C4-2B (cell line): ENCODE data around the gene ZP1.

ENCODE experiments used
- H3K27ac ChIP-seq: fragments of 450-650 bp; 2 replicates; pipeline ENCODE4 v1.5.1; 2017
- ZFX ChIP-seq: fragments of 450-650 bp; IDR thresholded peaks from 2 replicates; pipeline ENCODE4 v1.6.1; 2017
- TF ChIP-seq, protein P1 (sequence below): fragments of 450-650 bp; conservative IDR thresholded peaks from 2 replicates; pipeline ENCODE4 v1.5.1; 2017; ENCODE audit warnings: mild to moderate bottlenecking

The ZP1 gene

DNA sequence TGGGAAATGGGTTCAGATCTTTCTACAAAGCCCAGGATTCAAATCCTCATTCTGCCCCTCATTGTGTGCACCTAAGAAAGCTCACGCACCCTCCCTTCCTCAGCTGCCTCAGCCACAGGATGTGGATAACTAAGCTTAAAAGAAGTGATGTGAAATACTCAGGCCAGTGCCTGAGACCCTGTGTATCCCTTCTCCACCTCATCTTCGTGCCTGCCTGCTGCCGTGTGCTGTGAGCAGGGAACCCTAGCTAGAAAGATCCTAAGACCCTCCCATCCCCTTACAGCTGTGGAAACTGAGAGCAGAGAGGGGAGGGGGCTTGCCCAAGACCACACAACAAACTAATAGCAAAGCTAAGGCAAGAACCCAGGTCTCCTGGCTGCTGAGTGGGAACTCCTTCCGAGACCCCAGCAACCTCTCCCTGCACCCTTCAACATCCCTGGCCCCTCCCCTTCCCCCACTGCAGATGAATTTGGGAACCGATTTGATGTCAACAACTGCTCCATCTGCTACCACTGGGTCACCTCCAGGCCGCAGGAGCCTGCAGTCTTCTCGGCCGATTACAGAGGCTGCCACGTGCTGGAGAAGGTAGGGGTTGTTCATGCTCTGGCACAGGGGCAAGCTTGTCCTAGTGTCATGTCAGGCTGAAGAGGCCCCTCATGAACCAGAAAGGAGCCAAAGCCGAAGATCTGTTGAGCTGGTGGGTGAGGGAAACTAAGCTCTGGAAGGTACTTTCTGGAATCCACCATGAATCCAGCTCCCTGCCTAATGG lies 1.5 kb downstream of the ZP1 start:
- TF ChIP-seq ZFX = no peak
- TF ChIP-seq, protein P1, sequence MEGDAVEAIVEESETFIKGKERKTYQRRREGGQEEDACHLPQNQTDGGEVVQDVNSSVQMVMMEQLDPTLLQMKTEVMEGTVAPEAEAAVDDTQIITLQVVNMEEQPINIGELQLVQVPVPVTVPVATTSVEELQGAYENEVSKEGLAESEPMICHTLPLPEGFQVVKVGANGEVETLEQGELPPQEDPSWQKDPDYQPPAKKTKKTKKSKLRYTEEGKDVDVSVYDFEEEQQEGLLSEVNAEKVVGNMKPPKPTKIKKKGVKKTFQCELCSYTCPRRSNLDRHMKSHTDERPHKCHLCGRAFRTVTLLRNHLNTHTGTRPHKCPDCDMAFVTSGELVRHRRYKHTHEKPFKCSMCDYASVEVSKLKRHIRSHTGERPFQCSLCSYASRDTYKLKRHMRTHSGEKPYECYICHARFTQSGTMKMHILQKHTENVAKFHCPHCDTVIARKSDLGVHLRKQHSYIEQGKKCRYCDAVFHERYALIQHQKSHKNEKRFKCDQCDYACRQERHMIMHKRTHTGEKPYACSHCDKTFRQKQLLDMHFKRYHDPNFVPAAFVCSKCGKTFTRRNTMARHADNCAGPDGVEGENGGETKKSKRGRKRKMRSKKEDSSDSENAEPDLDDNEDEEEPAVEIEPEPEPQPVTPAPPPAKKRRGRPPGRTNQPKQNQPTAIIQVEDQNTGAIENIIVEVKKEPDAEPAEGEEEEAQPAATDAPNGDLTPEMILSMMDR = no peak
- peak overlapping the region; percentile 89; the same call in 1 of the 2 replicates for H3K27ac ChIP-seq

DNA sequence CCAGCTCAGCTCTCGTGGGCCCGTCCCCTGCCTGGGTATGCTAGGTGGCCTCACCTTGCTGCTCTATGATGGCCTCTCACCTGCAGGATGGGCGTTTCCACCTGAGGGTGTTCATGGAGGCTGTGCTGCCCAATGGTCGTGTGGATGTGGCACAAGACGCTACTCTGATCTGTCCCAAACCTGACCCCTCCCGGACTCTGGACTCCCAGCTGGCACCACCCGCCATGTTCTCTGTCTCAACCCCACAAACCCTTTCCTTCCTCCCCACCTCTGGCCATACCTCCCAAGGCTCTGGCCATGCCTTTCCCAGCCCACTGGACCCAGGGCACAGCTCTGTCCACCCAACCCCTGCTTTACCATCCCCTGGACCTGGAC lies 2.1 kb downstream of the ZP1 start:
- H3K27ac ChIP-seq = no peak overlapping the region; the same call in 1 of the 2 replicates
- TF ChIP-seq ZFX = no peak
- TF ChIP-seq, protein P1 = no peak

DNA sequence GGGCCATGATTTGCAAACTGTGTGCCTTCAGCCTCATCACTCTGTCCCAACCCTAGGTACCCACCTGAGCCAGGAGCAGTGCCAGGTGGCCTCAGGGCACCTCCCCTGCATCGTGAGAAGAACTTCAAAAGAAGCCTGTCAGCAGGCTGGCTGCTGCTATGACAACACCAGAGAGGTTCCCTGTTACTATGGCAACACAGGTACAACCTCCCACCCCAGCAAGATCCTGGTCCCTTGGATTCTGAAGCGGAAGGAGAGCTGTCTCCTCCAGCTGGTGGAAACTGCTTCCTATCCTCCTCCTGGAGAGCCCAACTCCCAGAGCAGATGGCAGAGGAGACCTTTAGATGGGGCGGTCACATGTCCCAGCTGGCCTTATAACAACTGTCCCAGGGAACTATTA lies 2.9 kb downstream of the ZP1 start:
- TF ChIP-seq ZFX = no peak
- TF ChIP-seq, protein P1 = no peak
- H3K27ac ChIP-seq = no peak overlapping the region

DNA sequence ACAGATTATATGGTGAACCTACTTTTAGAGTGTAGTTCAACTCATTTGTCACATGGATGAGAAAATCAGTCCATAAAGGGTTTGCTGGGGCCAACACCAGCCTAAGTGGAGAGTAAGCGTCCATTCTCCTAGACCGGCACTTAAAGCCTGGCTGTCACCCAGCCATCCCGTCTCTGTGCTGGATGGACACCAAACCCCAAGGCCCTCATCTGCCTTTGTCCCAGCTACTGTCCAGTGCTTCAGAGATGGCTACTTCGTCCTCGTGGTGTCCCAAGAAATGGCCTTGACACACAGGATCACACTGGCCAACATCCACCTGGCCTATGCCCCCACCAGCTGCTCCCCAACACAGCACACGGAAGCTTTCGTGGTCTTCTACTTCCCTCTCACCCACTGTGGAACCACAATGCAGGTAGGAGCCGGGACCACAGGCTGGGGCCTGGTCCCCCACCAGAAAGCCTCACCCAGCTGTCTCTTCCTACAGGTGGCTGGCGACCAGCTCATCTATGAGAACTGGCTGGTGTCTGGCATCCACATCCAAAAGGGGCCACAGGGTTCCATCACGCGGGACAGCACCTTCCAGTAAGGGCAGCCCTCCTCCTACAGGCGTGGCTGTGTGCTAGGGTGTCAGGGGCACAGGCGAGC lies 3.5 kb downstream of the ZP1 start:
- H3K27ac ChIP-seq = no peak overlapping the region; the same call in 1 of the 2 replicates
- TF ChIP-seq, protein P1 = no peak

GRCh38 chr11:60871378-60872061 lies 4.2 kb downstream of the ZP1 start:
- H3K27ac ChIP-seq = no peak overlapping the region; the same call in 1 of the 2 replicates
- no peak for TF ChIP-seq ZFX
- TF ChIP-seq, protein P1 = no peak

DNA sequence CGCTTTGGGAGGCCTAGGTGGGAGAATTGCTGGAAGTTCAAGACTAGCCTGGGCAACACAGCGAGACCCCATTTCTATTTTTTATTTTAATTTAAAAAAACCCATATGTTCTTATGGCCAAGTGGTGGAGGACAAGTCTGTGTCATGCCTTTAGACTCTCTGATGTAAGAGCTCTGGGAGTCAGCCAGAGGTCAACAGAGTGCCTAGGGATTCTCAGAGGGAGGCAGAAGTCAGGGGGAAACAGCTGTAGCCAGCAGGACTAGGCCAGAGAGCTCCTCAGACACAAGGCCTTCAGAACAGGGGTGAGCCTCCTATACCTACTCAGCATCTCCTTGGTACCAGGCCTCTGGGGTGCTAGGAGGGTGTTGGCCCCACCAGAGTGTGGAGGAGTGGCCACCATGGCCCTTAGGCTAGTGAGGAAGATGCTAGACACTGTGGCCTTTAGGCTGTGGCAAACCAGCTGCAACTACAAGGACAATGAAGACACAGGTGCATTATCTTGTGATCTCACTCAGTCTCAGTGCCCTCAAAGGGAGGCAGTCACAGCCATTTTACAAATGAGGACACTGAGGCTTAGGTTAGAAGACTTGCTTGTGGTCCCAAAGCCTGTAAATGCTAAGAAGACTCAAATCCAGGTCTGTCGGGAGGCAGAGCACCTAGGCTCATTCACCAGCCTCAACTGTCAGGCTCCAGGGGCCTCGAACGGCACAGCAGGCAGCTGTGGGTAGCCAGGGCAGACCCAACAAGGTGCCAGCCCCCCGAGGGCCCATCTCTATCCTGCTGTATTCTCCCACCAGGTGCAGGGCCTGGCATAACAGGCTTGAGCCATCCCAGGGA lies 5.0 kb downstream of the ZP1 start:
- H3K27ac ChIP-seq = no peak overlapping the region
- TF ChIP-seq ZFX = no peak
- TF ChIP-seq, protein P1 = no peak
